Measurements from ENCODE around the gene RAMP3.

DNA sequence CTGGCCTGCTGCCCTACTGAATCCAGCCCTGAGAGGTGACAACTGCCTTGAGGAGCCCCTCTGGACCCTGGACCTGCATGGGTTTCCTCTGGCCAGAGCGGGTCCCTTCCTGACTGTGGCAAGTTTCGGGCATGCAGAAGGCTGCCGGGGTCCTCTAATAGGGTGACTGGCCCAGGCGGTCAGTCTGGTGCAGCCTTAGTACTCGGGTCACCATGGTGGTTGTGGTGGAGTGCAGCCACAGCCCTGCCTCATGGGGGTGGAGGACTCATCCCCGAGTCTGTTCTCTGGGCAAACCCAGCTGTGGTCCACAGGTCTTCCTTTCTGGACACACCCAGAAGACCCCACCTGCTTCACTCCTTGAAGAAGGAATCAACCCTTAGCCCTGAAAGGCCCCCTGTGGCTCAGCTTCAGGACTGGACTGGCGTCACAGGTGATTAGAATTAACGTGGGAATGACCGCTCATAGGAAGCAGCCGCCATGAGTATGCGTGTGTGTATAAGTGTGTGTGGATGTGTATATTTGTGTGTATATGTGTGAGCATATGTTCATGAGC lies 28.7 kb downstream of the RAMP3 start:
- TF ChIP-seq, protein P1, sequence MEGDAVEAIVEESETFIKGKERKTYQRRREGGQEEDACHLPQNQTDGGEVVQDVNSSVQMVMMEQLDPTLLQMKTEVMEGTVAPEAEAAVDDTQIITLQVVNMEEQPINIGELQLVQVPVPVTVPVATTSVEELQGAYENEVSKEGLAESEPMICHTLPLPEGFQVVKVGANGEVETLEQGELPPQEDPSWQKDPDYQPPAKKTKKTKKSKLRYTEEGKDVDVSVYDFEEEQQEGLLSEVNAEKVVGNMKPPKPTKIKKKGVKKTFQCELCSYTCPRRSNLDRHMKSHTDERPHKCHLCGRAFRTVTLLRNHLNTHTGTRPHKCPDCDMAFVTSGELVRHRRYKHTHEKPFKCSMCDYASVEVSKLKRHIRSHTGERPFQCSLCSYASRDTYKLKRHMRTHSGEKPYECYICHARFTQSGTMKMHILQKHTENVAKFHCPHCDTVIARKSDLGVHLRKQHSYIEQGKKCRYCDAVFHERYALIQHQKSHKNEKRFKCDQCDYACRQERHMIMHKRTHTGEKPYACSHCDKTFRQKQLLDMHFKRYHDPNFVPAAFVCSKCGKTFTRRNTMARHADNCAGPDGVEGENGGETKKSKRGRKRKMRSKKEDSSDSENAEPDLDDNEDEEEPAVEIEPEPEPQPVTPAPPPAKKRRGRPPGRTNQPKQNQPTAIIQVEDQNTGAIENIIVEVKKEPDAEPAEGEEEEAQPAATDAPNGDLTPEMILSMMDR (IDR thresholded peaks at IDR 0.05): no peak
- TF ChIP-seq EZH2 (IDR thresholded peaks at IDR 0.05; ENCODE audit: borderline replicate concordance, insufficient read depth, low read depth, low read length, poor library complexity, severe bottlenecking): no peak

All from B cell (primary cell).